PC-9 (cell line): Measurements from ENCODE around the gene L1CAM. TPM values are rescaled to one million over a fixed set of nuclear protein-coding genes. Genes with fewer than 3 reads are reported as not detected.
"Not testable (repeated sequence)": the region's sequence is repeated elsewhere in the genome, so short reads cannot be mapped to it uniquely, and the experiment has no call there.

Experiments used
- BruUV-seq: library from RNA; stranded (reverse); fragments of 400-500 nt; replicated peaks from 2 replicates; lab custom pipeline; 2021; lab: Mats Ljungman, UMichigan
- CTCF ChIA-PET: fragments of 300-600 bp; sonication (Branson Sonifier 250); formaldehyde crosslinking; loops from one replicate; lab custom pipeline; 2022; ENCODE audit warnings: antibody characterized with exemption; lab: Charles Lee
- POLR2A ChIA-PET: fragments of 300-600 bp; sonication (Branson Sonifier 250); formaldehyde crosslinking; loops from one replicate; lab custom pipeline; 2022; ENCODE audit warnings: antibody characterized with exemption; ENCODE audit not compliant: unreplicated experiment; lab: Charles Lee
- DNase-seq, 2 experiments: peaks; one replicate each; pipeline versions ENCODE4 v3.0.0 to v3.0.0-alpha.2; 2015 to 2022; ENCODE audit warnings: mixed read lengths in 1 of 2
- H2AFZ ChIP-seq: fragments of 200-600 bp; sonication (generic); 2 replicates; pipeline ENCODE4 v1.8.1; 2017; ENCODE audit warnings: antibody characterized with exemption
- H3F3A ChIP-seq: fragments of 200-600 bp; sonication (generic); 2 replicates; pipeline ENCODE4 v1.8.1; 2017; ENCODE audit warnings: antibody characterized with exemption, mild to moderate bottlenecking, low read depth; ENCODE audit not compliant: insufficient read depth
- H3K27ac ChIP-seq: fragments of 200-600 bp; sonication (generic); 2 replicates; pipeline ENCODE4 v1.6.1; 2016; ENCODE audit warnings: mixed run types
- H3K27me3 ChIP-seq: fragments of 200-600 bp; sonication (generic); 2 replicates; pipeline ENCODE4 v1.6.1; 2016; ENCODE audit warnings: low read depth, mixed run types; ENCODE audit not compliant: insufficient read depth
- H3K36me3 ChIP-seq: fragments of 200-600 bp; sonication (generic); 2 replicates; pipeline ENCODE4 v1.6.1; 2016; ENCODE audit warnings: low read depth, mixed run types
- H3K4me1 ChIP-seq: fragments of 200-600 bp; sonication (generic); replicated peaks from 2 replicates; pipeline ENCODE4 v1.6.1; 2016; ENCODE audit warnings: mixed run types; ENCODE audit not compliant: insufficient read depth
- H3K4me2 ChIP-seq: fragments of 200-600 bp; sonication (generic); 2 replicates; pipeline ENCODE4 v1.6.1; 2017; ENCODE audit warnings: mixed run types
- H3K4me3 ChIP-seq: fragments of 200-600 bp; sonication (generic); 2 replicates; pipeline ENCODE4 v1.6.1; 2016; ENCODE audit warnings: mixed run types
- H3K79me2 ChIP-seq: fragments of 200-600 bp; sonication (generic); 2 replicates; pipeline ENCODE4 v1.6.1; 2017; ENCODE audit warnings: low read depth, mixed run types
- H3K9me2 ChIP-seq: fragments of 200-600 bp; sonication (generic); 2 replicates; pipeline ENCODE4 v1.8.1; 2017; ENCODE audit warnings: mild to moderate bottlenecking; ENCODE audit not compliant: insufficient read depth
- H3K9me3 ChIP-seq: fragments of 200-600 bp; sonication (generic); 2 replicates; pipeline ENCODE4 v1.8.1; 2016; ENCODE audit warnings: low read depth; ENCODE audit not compliant: insufficient read depth
- H4K20me1 ChIP-seq: fragments of 200-600 bp; sonication (generic); 2 replicates; pipeline ENCODE4 v1.8.1; 2017; ENCODE audit not compliant: insufficient read depth
- EZH2 ChIP-seq: fragments of 200-600 bp; sonication (generic); IDR thresholded peaks from 2 replicates; pipeline ENCODE4 v1.8.0; 2017; ENCODE audit warnings: antibody characterized with exemption, low read depth
- intact Hi-C: fragments of 100-400 bp; cut with micrococcal nuclease; formaldehyde crosslinking; loops from one replicate; pipeline ENCODE4 v1.10.0; 2022; ENCODE audit not compliant: unreplicated experiment
- total RNA-seq: library from RNA; stranded (reverse); gene quantifications from 2 replicates; pipeline ENCODE4 v1.2.3, GENCODE V29; 2021
- TF ChIP-seq, protein P1 (sequence below): fragments of 200-600 bp; sonication (generic); conservative IDR thresholded peaks from 2 replicates; pipeline ENCODE4 v1.6.1; 2017; ENCODE audit warnings: mixed run types, antibody characterized with exemption, mild to moderate bottlenecking, moderate library complexity

Gene L1CAM
- total RNA-seq, 1 experiment from 2014 or later: 68.8 TPM

DNA sequence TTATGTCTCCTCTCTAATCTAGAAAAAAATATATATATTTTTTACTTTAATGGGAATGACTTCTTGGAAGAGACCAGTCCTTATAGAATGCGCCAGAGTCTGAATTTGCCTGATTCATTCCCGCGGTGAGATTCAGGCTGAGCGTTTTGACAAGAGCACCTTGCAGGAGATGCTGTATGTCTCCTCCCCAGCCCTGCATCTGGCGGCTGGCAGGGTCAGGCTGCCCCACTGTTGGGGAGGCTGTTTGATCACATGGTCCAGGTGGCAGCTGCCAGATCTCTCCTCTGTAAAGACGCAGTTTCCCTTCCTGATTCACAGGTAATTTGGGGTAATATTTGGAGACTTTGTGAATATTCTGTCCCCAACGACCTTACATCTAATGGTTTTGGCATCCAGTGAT, 65.4 kb downstream of the L1CAM start:
- ChIA-PET CTCF (no interaction called here), POLR2A (no interaction called here)
- H4K20me1 ChIP-seq: no peaks in the 10 kb centered on the region
- no TSS peak for BruUV-seq
- H3K4me3 ChIP-seq: no peak overlapping the region
- no peak overlapping the region for H3K4me2 ChIP-seq
- no peak overlapping the region for H2AFZ ChIP-seq
- TF ChIP-seq, protein P1, sequence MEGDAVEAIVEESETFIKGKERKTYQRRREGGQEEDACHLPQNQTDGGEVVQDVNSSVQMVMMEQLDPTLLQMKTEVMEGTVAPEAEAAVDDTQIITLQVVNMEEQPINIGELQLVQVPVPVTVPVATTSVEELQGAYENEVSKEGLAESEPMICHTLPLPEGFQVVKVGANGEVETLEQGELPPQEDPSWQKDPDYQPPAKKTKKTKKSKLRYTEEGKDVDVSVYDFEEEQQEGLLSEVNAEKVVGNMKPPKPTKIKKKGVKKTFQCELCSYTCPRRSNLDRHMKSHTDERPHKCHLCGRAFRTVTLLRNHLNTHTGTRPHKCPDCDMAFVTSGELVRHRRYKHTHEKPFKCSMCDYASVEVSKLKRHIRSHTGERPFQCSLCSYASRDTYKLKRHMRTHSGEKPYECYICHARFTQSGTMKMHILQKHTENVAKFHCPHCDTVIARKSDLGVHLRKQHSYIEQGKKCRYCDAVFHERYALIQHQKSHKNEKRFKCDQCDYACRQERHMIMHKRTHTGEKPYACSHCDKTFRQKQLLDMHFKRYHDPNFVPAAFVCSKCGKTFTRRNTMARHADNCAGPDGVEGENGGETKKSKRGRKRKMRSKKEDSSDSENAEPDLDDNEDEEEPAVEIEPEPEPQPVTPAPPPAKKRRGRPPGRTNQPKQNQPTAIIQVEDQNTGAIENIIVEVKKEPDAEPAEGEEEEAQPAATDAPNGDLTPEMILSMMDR: no peak
- no peak for TF ChIP-seq EZH2
- H3K9me3 ChIP-seq: no peaks in the 10 kb centered on the region
- H3F3A ChIP-seq: no peaks in the 10 kb centered on the region
- no peaks in the 10 kb centered on the region for H3K36me3 ChIP-seq
- H3K27me3 ChIP-seq: peaks cover 64% of the 10 kb centered on the region
- no peak for DNase-seq
- no peaks in the 10 kb centered on the region for H3K9me2 ChIP-seq
- H3K27ac ChIP-seq: no peak overlapping the region
- intact Hi-C loops: no loop called here
- H3K79me2 ChIP-seq: no peaks in the 10 kb centered on the region
- H3K4me1 ChIP-seq: no peaks in the 10 kb centered on the region

DNA sequence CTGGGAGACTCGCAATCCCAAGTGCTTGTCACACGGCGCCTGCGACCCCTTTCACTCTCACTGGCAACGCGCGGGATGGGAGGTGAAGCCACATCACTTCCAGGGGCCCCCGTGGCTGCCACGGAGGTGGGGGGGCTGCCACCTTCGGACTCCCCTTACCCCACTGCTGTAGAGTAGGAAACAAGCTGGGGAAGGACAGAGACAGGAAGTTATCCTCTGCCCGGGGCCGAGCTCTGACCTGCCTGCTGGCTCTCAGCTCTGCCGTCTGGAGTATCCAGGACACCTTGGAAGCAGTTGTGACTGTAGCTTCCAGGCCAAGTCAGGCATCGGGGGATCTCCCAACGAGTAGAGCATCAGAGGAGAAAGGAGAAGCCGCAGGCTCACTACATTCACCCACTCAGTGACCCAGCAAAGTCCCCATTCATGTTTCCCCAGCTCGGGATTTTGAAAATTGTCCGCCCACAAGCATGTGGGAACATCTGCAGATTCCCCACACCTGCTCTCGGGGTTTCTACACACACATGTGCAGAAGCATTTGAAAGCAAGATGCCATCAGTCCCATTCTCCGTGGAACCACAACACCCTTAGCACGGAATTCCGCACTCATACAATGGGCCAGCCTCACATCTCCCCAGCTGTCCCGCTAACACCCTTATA, 66.5 kb downstream of the L1CAM start:
- no peaks in the 10 kb centered on the region for H3K9me3 ChIP-seq
- DNase-seq: no peak
- no peaks in the 10 kb centered on the region for H3K9me2 ChIP-seq
- H3K27ac ChIP-seq: no peak overlapping the region
- H3K27me3 ChIP-seq: peaks cover 61% of the 10 kb centered on the region
- no peaks in the 10 kb centered on the region for H3F3A ChIP-seq
- CTCF ChIA-PET: no interaction called here
- no TSS peak for BruUV-seq
- no peaks in the 10 kb centered on the region for H3K79me2 ChIP-seq
- no peaks in the 10 kb centered on the region for H3K36me3 ChIP-seq
- intact Hi-C loops: no loop called here
- POLR2A ChIA-PET: no interaction called here
- no peak overlapping the region for H3K4me3 ChIP-seq
- H4K20me1 ChIP-seq: no peaks in the 10 kb centered on the region
- TF ChIP-seq, protein P1: no peak
- no peak for TF ChIP-seq EZH2
- no peaks in the 10 kb centered on the region for H3K4me1 ChIP-seq
- H3K4me2 ChIP-seq: no peak overlapping the region
- no peak overlapping the region for H2AFZ ChIP-seq

DNA sequence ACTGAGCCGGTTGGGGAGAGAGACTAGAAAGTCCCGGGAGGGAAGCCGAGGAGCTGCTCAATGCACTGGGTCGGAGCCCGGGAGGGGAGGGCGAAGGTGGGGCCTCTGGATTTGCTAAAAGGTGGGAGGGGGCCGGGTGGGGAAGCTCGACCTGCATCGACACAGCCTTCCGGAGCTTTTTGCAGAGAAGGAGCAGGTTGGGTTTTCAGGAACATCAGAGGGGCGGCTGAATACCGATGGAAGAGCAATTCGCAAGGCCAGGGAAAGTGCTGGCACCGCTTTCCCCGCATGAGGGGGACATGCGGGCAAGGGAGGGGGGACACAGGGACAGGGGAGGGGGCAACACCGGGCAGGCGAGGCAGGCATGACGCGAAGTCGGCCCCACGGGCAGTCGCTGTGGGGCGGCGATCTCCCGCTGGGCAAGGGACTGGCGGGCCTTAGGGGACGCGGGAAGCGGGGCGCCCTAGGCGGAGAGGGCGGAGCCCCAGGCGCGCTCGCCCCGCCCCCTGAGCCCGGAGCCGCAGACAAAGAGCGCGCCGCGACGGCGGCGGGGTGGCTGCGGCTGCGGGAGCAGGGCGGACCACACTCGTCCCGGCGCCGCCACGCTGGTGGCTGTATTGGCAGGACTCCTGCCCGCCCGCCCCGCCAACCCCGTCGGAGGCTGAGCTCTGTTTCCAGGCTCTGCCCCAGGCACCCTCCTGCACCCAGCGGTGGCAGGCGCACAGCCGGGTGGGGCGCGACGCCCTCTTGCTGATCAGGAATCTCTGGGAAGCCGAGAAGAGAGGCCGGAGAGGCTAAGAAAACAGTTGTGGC, 67.2 kb downstream of the L1CAM start:
- no peak overlapping the region for H3K27ac ChIP-seq
- H3K9me3 ChIP-seq: no peaks in the 10 kb centered on the region
- H3K4me3 ChIP-seq: no peak overlapping the region
- no peaks in the 10 kb centered on the region for H3K9me2 ChIP-seq
- no peaks in the 10 kb centered on the region for H3K36me3 ChIP-seq
- TF ChIP-seq EZH2: no peak
- no peaks in the 10 kb centered on the region for H3K4me1 ChIP-seq
- H3K27me3 ChIP-seq: peaks cover 55% of the 10 kb centered on the region
- no peaks in the 10 kb centered on the region for H4K20me1 ChIP-seq
- H3F3A ChIP-seq: no peaks in the 10 kb centered on the region
- ChIA-PET CTCF (interaction anchor here (0.6 kb wide), 1 partner anchor 17 kb away, joined by 3 read pairs; no protein-coding TSS in a partner anchor), POLR2A (no interaction called here)
- no TSS peak for BruUV-seq
- no peak overlapping the region for H2AFZ ChIP-seq
- DNase-seq: peak in 1 of 2 experiments; percentile 42
- intact Hi-C loops: no loop called here
- no peak overlapping the region for H3K4me2 ChIP-seq
- no peaks in the 10 kb centered on the region for H3K79me2 ChIP-seq

GRCh38 chrX:153818064-153818463, 67.9 kb downstream of the L1CAM start:
- POLR2A ChIA-PET, BruUV-seq: not testable (repeated sequence)
- CTCF ChIA-PET: interaction anchor here (0.6 kb wide), 1 partner anchor 16 kb away, joined by 3 read pairs; no protein-coding TSS in a partner anchor

More at GRCh38 chrX:153818064-153818463, 67.9 kb downstream of the L1CAM start:
- H3K9me3 ChIP-seq, H3K27ac ChIP-seq, H3K4me1 ChIP-seq, H3K4me3 ChIP-seq, DNase-seq, H3K9me2 ChIP-seq, H3K79me2 ChIP-seq, H4K20me1 ChIP-seq, H2AFZ ChIP-seq, H3K4me2 ChIP-seq, H3F3A ChIP-seq, H3K36me3 ChIP-seq, intact Hi-C loops: not testable (repeated sequence)
- peaks cover 57% of the 10 kb centered on the region for H3K27me3 ChIP-seq
